ENCODE data around the gene UBE2A. TPM values are rescaled to one million over a fixed set of nuclear protein-coding genes. Genes with fewer than 3 reads are reported as not detected.
A peak's percentile ranks its signal among the peaks of the same experiment; 100 is the strongest.

UBE2A gene
- total RNA-seq, 2 donors from 2014 or later, result 59.7 to 64.0 TPM

DNA sequence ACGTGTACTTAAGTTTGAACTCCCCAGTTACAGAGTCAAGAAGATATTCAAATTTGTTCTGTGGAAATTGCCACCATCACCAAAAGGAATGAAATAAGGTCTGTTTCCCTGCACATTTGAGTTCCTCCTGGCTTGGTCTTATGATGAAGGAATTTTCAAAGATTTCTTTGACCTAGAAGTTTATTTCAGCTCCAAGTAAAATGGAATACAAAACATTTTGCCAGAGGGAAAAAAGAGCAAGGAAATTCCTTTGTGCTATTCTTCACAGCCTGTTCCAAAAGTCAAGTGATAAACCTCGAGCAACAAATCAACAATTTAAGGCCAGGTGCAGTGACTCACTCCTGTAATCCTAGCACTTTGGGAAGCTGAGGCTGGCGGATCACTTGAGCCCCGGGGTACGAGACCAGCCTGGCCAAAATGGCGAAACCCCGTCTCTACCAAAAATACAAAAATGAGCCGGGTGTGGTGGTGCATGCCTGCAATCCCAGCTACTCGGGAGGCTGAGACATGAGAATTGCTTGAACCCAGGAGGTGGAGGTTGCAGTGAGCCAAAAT is 28.4 kb downstream of the UBE2A start:
- Mint-ChIP-seq H3K36me3 (ENCODE audit: low read depth) (peaks cover 7% of the 10 kb centered on the region), H3K27me3 (ENCODE audit: insufficient read depth) (peaks cover 7% of the 10 kb centered on the region), H3K4me3 (no peak overlapping the region), H3K4me1 (peaks cover 5% of the 10 kb centered on the region), H3K9me3 (peaks cover 62% of the 10 kb centered on the region), H3K27ac (no peak overlapping the region)
- Histone ChIP-seq H3K36me3 (ENCODE audit: control insufficient read depth, insufficient read depth, low read length) (no peaks in the 10 kb centered on the region), H3K27ac (ENCODE audit: low read depth, low read length) (no peak overlapping the region), H3K4me3 (ENCODE audit: low read length) (no peak overlapping the region), H3K9ac (ENCODE audit: extremely low read depth, low read length, poor library complexity, severe bottlenecking) (no peak overlapping the region), H3K9me3 (ENCODE audit: control insufficient read depth, low read length) (no peaks in the 10 kb centered on the region), H3K4me1 (ENCODE audit: control insufficient read depth, insufficient read depth, low read length) (no peaks in the 10 kb centered on the region), H3K27me3 (ENCODE audit: control insufficient read depth, insufficient read depth, low read length, poor library complexity, severe bottlenecking) (no peaks in the 10 kb centered on the region)
- no peak for DNase-seq
- 80 to 89% methylated on average over 1 to 9 of the region's 9 CpGs for WGBS, 2 experiments (ENCODE audit: insufficient coverage in 1 of 2, insufficient read length in 1 of 2)
- TF ChIP-seq, protein P1, sequence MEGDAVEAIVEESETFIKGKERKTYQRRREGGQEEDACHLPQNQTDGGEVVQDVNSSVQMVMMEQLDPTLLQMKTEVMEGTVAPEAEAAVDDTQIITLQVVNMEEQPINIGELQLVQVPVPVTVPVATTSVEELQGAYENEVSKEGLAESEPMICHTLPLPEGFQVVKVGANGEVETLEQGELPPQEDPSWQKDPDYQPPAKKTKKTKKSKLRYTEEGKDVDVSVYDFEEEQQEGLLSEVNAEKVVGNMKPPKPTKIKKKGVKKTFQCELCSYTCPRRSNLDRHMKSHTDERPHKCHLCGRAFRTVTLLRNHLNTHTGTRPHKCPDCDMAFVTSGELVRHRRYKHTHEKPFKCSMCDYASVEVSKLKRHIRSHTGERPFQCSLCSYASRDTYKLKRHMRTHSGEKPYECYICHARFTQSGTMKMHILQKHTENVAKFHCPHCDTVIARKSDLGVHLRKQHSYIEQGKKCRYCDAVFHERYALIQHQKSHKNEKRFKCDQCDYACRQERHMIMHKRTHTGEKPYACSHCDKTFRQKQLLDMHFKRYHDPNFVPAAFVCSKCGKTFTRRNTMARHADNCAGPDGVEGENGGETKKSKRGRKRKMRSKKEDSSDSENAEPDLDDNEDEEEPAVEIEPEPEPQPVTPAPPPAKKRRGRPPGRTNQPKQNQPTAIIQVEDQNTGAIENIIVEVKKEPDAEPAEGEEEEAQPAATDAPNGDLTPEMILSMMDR (conservative IDR thresholded peaks at IDR 0.05), result no peak

DNA sequence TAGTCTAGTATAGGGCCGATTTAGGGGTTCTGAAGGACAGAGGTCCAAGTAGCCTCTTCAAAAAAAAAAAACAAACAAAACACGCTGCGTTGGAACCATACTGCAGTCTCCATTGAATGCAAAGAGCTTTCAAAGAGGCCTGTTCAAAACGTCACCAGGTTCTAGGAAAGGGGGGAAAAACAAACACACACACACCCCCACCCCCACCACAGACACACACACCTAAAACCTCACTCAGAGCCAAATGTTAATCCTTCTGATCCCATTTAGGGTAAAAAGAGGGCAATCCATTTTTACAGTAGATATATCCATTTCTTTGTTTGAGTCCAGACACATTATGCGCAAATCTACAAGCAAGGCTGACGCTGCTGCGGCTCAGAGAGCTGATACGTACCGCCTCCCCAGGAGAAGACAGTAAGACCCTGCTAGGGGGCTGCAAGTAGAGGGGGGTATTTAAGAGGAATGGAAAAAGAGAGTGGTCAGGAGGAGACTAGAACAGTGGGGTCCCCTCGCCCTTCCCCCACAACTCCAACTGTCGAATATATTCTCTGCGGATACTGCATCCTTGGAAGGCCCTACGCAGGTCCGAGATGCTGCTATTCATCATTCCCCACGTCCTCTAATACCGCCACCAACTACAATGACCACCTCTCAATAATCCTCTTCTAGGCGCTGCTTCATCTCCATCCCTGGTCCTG is 30.6 kb downstream of the UBE2A start:
- no peak overlapping the region for H3K27ac Mint-ChIP-seq
- peaks cover 65% of the 10 kb centered on the region for H3K9me3 Mint-ChIP-seq
- DNase-seq, result no peak
- peaks cover 12% of the 10 kb centered on the region for H3K27me3 Mint-ChIP-seq (ENCODE audit: insufficient read depth)
- Histone ChIP-seq H3K36me3 (ENCODE audit: control insufficient read depth, insufficient read depth, low read length) (no peaks in the 10 kb centered on the region), H3K4me1 (ENCODE audit: control insufficient read depth, insufficient read depth, low read length) (no peaks in the 10 kb centered on the region), H3K4me3 (ENCODE audit: low read length) (peak overlapping the region; percentile 85), H3K9me3 (ENCODE audit: control insufficient read depth, low read length) (no peaks in the 10 kb centered on the region), H3K27me3 (ENCODE audit: control insufficient read depth, insufficient read depth, low read length, poor library complexity, severe bottlenecking) (no peaks in the 10 kb centered on the region), H3K9ac (ENCODE audit: extremely low read depth, low read length, poor library complexity, severe bottlenecking) (peak overlapping the region; percentile 27), H3K27ac (ENCODE audit: low read depth, low read length) (no peak overlapping the region)
- H3K4me1 Mint-ChIP-seq, result peaks cover 5% of the 10 kb centered on the region
- peak overlapping the region; percentile 82 for H3K4me3 Mint-ChIP-seq
- H3K36me3 Mint-ChIP-seq (ENCODE audit: low read depth), result peaks cover 7% of the 10 kb centered on the region
- WGBS, 2 experiments (ENCODE audit: insufficient coverage in 1 of 2, insufficient read length in 1 of 2), result 22% methylated on average over 17 of the region's 17 CpGs; no CpG with 5 or more reads in 1 of the 2 experiments
- TF ChIP-seq, protein P1 (conservative IDR thresholded peaks at IDR 0.05), result no peak

DNA sequence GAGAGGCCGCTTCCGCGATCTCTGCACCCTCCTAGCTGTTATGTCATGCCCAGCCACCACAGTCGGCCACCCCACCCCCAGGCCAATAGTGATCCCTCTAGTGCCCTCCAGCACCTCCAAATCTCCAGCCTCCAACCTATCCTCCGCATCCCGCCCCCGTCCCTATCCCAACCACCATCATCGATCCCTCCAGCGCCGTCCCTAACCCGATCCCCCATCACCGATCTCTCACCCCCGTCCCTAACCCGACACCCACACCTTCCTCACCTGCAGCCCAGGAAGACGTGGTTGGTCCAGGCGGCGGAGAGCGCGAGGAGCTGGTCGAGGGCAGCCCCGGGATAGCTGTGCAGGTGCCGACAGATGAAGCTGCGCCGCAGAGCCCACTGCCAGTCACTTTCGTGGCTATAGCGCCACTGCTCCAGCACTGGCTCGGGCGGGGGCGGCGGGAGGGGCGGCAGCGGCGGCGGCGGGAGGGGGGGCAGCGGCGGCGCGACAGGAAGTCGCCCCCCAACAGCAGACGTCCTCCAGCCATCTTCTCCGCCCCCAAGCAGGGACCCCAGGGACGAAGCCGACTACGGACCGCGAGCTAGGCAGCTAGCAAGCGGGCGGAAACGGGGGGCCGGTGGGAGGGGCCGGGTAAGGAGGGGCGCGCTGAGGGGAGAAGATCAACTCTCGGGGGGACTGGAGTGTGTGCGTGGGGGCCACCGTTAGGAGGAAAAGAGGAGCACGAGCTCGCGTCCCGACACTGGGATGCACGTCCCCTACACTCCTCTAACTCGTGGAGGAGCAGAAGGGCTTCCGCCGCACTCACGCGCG is 31.3 kb downstream of the UBE2A start:
- peak overlapping the region; percentile 82 for H3K4me3 Mint-ChIP-seq
- H3K36me3 Mint-ChIP-seq (ENCODE audit: low read depth), result peaks cover 7% of the 10 kb centered on the region
- peak overlapping the region; percentile 85 for H3K4me3 ChIP-seq (ENCODE audit: low read length)
- peaks cover 5% of the 10 kb centered on the region for H3K4me1 Mint-ChIP-seq
- no peaks in the 10 kb centered on the region for H3K36me3 ChIP-seq (ENCODE audit: control insufficient read depth, insufficient read depth, low read length)
- H3K27me3 ChIP-seq (ENCODE audit: control insufficient read depth, insufficient read depth, low read length, poor library complexity, severe bottlenecking), result no peaks in the 10 kb centered on the region
- TF ChIP-seq, protein P1 (conservative IDR thresholded peaks at IDR 0.05), result no peak
- H3K9me3 ChIP-seq (ENCODE audit: control insufficient read depth, low read length), result no peaks in the 10 kb centered on the region
- peak; percentile 71 for DNase-seq
- no peaks in the 10 kb centered on the region for H3K4me1 ChIP-seq (ENCODE audit: control insufficient read depth, insufficient read depth, low read length)
- H3K27ac ChIP-seq (ENCODE audit: low read depth, low read length), result peak overlapping the region; percentile 29
- H3K27ac Mint-ChIP-seq, result peak overlapping the region; percentile 95
- 0 to 1% methylated on average over 5 to 53 of the region's 68 CpGs for whole genome bisulfite sequencing, 2 experiments (ENCODE audit: insufficient coverage in 1 of 2, insufficient read length in 1 of 2)
- H3K27me3 Mint-ChIP-seq (ENCODE audit: insufficient read depth), result peaks cover 12% of the 10 kb centered on the region
- H3K9me3 Mint-ChIP-seq, result peaks cover 66% of the 10 kb centered on the region
- peak overlapping the region; percentile 63 for H3K9ac ChIP-seq (ENCODE audit: extremely low read depth, low read length, poor library complexity, severe bottlenecking)
